Stimulated activated CD8-positive, alpha-beta memory T cell treated with anti-CD3 and anti-CD28 coated beads, Interleukin-12 subunit alpha, Interleukin-12 subunit beta, amount 100 ng/mL, for 24 hours (primary cell): ENCODE measurements around the gene NOA1.
"Not testable (repeated sequence)": the region's sequence is repeated elsewhere in the genome, so short reads cannot be mapped to it uniquely, and the experiment has no call there.

ENCODE experiments used
- DNase-seq: peaks from one replicate; pipeline ENCODE4 v3.0.0-alpha.2; 2020; ENCODE audit errors: extremely low read depth

NOA1 gene

DNA sequence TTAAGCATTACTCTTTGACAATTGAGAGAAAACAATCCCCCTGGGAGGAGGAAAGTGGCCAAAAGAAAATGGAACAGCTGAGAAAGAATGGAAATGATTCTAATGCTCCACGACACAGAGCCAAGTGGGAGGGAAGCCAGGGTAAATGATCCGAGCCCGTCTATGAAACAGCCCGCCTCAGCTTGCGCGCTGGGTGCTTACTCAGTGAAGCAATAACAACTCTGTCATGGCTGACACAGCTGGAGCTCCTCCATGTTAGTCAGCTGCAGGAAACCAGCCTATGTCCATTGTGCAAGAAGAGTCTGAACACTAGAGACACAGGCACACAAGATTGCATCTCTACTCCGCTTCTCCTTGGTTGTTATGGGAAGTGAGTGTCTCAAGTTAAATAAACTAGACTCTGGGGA lies 19.3 kb downstream of the NOA1 start:
- DNase-seq: no peak

- DNase-seq: no peak
Observed at GRCh38 chr4:56953680-56954520, 23.5 kb downstream of the NOA1 start.

- DNase-seq: no peak
Observed at GRCh38 chr4:56941403-56941802, 36.0 kb downstream of the NOA1 start.

GRCh38 chr4:56940971-56941370 lies 36.4 kb downstream of the NOA1 start:
- no peak for DNase-seq

DNA sequence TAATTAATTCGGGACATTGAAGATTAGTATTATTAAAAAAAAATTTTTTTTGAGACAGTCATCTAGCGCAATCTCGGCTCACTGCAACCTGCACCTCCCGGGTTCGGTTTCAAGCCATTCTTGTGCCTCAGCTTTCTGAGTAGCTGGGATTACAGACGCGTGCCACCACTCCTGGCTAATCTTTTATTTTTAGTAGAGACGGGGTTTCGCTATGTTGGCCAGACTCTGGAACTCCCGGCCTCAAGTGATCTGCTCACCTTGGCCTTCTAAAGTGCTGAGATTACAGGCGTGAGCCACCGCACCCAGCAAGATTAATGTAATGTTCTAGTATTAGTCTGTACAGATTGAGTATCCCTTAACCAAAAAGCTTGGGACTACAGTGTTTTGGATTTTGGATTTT lies 37.0 kb downstream of the NOA1 start:
- no peak for DNase-seq

DNA sequence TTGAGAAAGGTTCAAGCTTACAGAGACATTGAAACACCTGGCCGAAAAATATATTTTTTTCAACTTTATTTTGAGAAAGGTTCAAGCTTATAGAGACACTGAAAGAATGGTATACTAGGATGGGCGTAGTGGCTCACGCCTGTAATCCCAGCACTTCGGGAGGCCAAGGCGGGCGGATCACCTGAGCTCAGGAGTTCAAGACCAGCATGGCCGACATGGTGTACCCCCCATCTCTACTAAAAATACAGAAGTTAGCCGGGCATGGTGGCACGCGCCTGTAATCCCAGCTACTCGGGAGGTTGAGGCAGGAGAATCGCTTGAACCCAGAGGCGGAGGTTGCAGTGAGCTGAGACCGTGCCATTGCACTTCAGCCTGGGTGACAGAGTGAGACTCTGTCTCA lies 37.6 kb downstream of the NOA1 start:
- not testable (repeated sequence) for DNase-seq

GRCh38 chr4:56937262-56937661 lies 40.1 kb downstream of the NOA1 start:
- DNase-seq: no peak

- no peak for DNase-seq
Observed at GRCh38 chr4:56931924-56932323, 45.5 kb downstream of the NOA1 start.

- no peak for DNase-seq
Observed at GRCh38 chr4:56930638-56931037, 46.8 kb downstream of the NOA1 start.

- no peak for DNase-seq
Observed at GRCh38 chr4:56927196-56927595, 50.2 kb downstream of the NOA1 start.

DNA sequence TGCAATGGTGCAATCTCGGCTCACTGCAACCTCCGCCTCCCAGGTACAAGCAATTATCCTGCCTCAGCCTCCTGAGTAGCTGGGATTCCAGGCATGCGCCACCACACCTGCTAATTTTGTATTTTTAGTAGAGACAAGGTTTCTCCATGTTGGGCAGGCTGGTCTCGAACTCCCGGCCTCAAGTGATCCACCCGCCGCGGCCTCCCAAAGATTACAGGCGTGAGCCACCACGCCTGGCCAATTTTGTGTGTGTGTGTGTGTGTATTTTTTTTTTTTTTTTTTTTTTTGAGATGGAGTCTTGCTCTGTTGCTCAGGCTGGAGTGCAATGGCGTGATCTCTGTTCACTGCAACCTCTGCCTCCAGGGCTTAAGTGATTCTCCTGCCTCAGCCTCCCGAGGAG lies 62.4 kb downstream of the NOA1 start:
- not testable (repeated sequence) for DNase-seq

GRCh38 chr4:56914336-56914735 lies 63.1 kb downstream of the NOA1 start:
- no peak for DNase-seq
